ENCODE measurements around the gene CPNE5.

The CPNE5 gene

DNA sequence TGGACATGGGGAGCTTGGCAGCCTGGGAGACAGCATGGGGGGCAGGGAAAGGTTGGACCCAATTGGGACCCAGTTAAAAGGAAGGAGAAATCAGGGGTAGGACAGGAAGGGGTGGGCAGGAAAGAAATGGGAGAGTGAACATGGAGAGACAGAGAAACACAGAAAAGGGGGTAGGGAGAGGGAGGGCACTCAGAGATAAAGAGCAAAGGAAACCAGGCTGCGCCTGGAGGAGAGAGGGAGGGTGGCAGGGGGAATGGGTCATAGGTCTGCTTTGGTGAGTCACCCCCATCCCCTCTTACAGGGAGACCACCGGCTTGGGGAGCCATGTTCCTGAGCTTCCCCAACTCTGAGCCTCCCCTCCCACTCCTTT, 95.0 kb downstream of the CPNE5 start:
- H3K4me3 ChIP-seq (ENCODE audit: severe bottlenecking) = no peak overlapping the region
- peaks cover 2% of the 10 kb centered on the region for H3K9me3 ChIP-seq (ENCODE audit: severe bottlenecking)
- TF ChIP-seq, protein P1, sequence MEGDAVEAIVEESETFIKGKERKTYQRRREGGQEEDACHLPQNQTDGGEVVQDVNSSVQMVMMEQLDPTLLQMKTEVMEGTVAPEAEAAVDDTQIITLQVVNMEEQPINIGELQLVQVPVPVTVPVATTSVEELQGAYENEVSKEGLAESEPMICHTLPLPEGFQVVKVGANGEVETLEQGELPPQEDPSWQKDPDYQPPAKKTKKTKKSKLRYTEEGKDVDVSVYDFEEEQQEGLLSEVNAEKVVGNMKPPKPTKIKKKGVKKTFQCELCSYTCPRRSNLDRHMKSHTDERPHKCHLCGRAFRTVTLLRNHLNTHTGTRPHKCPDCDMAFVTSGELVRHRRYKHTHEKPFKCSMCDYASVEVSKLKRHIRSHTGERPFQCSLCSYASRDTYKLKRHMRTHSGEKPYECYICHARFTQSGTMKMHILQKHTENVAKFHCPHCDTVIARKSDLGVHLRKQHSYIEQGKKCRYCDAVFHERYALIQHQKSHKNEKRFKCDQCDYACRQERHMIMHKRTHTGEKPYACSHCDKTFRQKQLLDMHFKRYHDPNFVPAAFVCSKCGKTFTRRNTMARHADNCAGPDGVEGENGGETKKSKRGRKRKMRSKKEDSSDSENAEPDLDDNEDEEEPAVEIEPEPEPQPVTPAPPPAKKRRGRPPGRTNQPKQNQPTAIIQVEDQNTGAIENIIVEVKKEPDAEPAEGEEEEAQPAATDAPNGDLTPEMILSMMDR (IDR thresholded peaks at IDR 0.05; ENCODE audit: poor library complexity, severe bottlenecking) = no peak
- no peaks in the 10 kb centered on the region for H3K27me3 ChIP-seq (ENCODE audit: insufficient read depth, poor library complexity, severe bottlenecking)
- ATAC-seq (ENCODE audit: low read depth) = no peak
- no peak overlapping the region for H3K27ac ChIP-seq (ENCODE audit: poor library complexity, severe bottlenecking)
- no peak for DNase-seq (ENCODE audit: low spot score)
- no peaks in the 10 kb centered on the region for H3K36me3 ChIP-seq (ENCODE audit: low read depth)
- peaks cover 7% of the 10 kb centered on the region for H3K4me1 ChIP-seq (ENCODE audit: insufficient read depth, poor library complexity, severe bottlenecking)

DNA sequence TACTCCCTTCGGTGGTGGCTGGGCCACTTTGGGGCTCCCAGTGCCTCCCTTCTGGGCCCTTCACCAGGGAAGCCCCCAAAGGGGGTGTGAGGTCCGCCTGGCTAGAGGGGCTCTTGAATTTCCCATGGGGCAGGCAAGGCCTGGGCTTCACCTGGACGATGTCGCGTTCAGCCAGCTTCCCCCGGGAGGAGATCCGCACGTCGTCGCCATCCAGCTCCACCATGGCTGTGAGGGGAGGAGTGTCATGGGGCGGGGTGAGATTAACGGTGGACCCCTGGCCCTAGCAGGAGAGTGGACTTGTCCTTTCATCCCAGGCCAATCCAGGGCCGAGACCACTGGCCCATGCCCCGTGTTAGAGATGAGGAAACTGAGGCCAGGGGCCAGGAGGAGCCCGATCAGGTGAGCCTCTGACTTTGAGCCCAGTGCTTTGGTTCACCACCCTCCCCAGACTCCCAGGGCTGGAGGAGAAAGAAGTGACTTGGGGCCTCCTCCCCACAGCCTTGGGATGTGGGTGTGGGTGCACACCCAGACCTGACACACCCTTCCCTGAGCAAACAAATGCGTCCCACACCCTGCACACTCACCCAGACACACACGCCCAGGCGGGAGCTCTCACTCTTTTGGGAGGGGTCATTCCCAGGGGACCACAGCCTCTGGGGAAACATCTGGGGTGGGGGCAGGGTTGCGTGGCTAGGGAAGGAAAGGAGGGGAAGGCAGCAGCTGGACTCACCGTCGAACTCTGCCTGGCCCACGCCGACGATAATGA, 95.5 kb downstream of the CPNE5 start:
- Histone ChIP-seq H3K4me1 (ENCODE audit: insufficient read depth, poor library complexity, severe bottlenecking) (peaks cover 7% of the 10 kb centered on the region), H3K27ac (ENCODE audit: poor library complexity, severe bottlenecking) (no peak overlapping the region), H3K4me3 (ENCODE audit: severe bottlenecking) (no peak overlapping the region), H3K9me3 (ENCODE audit: severe bottlenecking) (peaks cover 2% of the 10 kb centered on the region), H3K36me3 (ENCODE audit: low read depth) (no peaks in the 10 kb centered on the region), H3K27me3 (ENCODE audit: insufficient read depth, poor library complexity, severe bottlenecking) (no peaks in the 10 kb centered on the region)
- DNase-seq (ENCODE audit: low spot score) (no peak), ATAC-seq (ENCODE audit: low read depth) (peak; percentile 43; the same call in 1 of the 3 replicates)
- TF ChIP-seq, protein P1 (IDR thresholded peaks at IDR 0.05; ENCODE audit: poor library complexity, severe bottlenecking) = no peak

DNA sequence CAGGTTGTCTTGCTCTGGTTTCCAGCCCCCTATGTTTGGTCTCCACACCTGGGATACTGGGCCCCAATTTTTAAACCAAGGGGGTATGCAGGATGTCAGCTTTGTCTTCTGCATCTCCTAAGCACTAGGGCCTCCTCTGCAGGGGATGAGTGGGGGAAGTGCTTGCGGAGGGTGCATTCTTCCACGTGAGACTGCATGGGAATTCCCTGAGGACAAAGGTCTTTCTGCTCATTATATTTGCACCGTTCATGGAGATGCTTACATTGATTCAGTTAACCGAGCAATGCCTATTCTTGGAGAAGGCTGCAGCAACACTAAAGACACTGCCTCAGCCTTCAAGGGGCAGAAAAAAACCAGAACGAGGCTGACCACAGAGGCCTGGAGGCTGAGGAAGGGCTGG, 96.2 kb downstream of the CPNE5 start:
- DNase-seq (ENCODE audit: low spot score) (no peak), ATAC-seq (ENCODE audit: low read depth) (no peak)
- no peaks in the 10 kb centered on the region for H3K9me3 ChIP-seq (ENCODE audit: severe bottlenecking)
- no peaks in the 10 kb centered on the region for H3K36me3 ChIP-seq (ENCODE audit: low read depth)
- no peaks in the 10 kb centered on the region for H3K27me3 ChIP-seq (ENCODE audit: insufficient read depth, poor library complexity, severe bottlenecking)
- H3K27ac ChIP-seq (ENCODE audit: poor library complexity, severe bottlenecking) = no peak overlapping the region
- TF ChIP-seq, protein P1 (IDR thresholded peaks at IDR 0.05; ENCODE audit: poor library complexity, severe bottlenecking) = no peak
- H3K4me1 ChIP-seq (ENCODE audit: insufficient read depth, poor library complexity, severe bottlenecking) = peaks cover 7% of the 10 kb centered on the region
- no peak overlapping the region for H3K4me3 ChIP-seq (ENCODE audit: severe bottlenecking)

- ATAC-seq (ENCODE audit: low read depth) (no peak), DNase-seq (ENCODE audit: low spot score) (no peak)
- TF ChIP-seq, protein P1 (IDR thresholded peaks at IDR 0.05; ENCODE audit: poor library complexity, severe bottlenecking) = no peak
- no peaks in the 10 kb centered on the region for H3K27me3 ChIP-seq (ENCODE audit: insufficient read depth, poor library complexity, severe bottlenecking)
- peaks cover 7% of the 10 kb centered on the region for H3K4me1 ChIP-seq (ENCODE audit: insufficient read depth, poor library complexity, severe bottlenecking)
- no peaks in the 10 kb centered on the region for H3K9me3 ChIP-seq (ENCODE audit: severe bottlenecking)
- no peaks in the 10 kb centered on the region for H3K36me3 ChIP-seq (ENCODE audit: low read depth)
- no peak overlapping the region for H3K4me3 ChIP-seq (ENCODE audit: severe bottlenecking)
- H3K27ac ChIP-seq (ENCODE audit: poor library complexity, severe bottlenecking) = no peak overlapping the region
These were observed 97.1 kb downstream of the CPNE5 start for GRCh38 chr6:36742146-36742545.

- peaks cover 11% of the 10 kb centered on the region for H3K4me1 ChIP-seq (ENCODE audit: insufficient read depth, poor library complexity, severe bottlenecking)
- no peak for ATAC-seq (ENCODE audit: low read depth)
- no peaks in the 10 kb centered on the region for H3K9me3 ChIP-seq (ENCODE audit: severe bottlenecking)
These were observed 98.4 kb downstream of the CPNE5 start for GRCh38 chr6:36740818-36741179.

More at GRCh38 chr6:36740818-36741179, 98.4 kb downstream of the CPNE5 start:
- H3K27me3 ChIP-seq (ENCODE audit: insufficient read depth, poor library complexity, severe bottlenecking) = no peaks in the 10 kb centered on the region
- TF ChIP-seq, protein P1 (IDR thresholded peaks at IDR 0.05; ENCODE audit: poor library complexity, severe bottlenecking) = no peak
- H3K27ac ChIP-seq (ENCODE audit: poor library complexity, severe bottlenecking) = no peak overlapping the region
- DNase-seq (ENCODE audit: low spot score) = no peak
- no peak overlapping the region for H3K4me3 ChIP-seq (ENCODE audit: severe bottlenecking)
- H3K36me3 ChIP-seq (ENCODE audit: low read depth) = no peaks in the 10 kb centered on the region

Data from RWPE2 (cell line).